A673 (cell line): ENCODE measurements around the gene EIF4EBP3.

Source experiments
- CTCF ChIP-seq: fragments of 300-800, 200-600 bp; sonication (generic); conservative IDR thresholded peaks from 2 replicates; pipeline ENCODE4 v1.5.1; 2017; ENCODE audit warnings: low read depth, mild to moderate bottlenecking, antibody characterized with exemption, low read length, moderate library complexity, mixed read lengths
- EZH2 ChIP-seq: fragments of 200-600 bp; sonication (generic); IDR thresholded peaks from 2 replicates; pipeline ENCODE4 v1.6.1; 2017; ENCODE audit warnings: borderline replicate concordance, low read depth, mild to moderate bottlenecking, mixed read lengths, antibody characterized with exemption, low read length; ENCODE audit not compliant: poor library complexity, severe bottlenecking

DNA sequence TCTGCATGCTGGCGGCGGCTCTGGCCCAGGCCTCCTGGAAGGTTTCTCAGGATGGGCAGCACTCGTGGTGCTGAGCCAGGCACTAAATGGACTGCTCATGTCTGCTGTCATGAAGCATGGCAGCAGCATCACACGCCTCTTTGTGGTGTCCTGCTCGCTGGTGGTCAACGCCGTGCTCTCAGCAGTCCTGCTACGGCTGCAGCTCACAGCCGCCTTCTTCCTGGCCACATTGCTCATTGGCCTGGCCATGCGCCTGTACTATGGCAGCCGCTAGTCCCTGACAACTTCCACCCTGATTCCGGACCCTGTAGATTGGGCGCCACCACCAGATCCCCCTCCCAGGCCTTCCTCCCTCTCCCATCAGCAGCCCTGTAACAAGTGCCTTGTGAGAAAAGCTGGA is 20.4 kb downstream of the EIF4EBP3 start:
- TF ChIP-seq CTCF (no peak), EZH2 (no peak)
